GM18868 (cell line): ENCODE measurements around the gene POU2F1.

Experiments
- ATAC-seq: cut with Tn5 transposase; IDR thresholded peaks from one replicate; pipeline ENCODE4 v1.9.1; 2021; ENCODE audit warnings: mild to moderate bottlenecking, moderate library complexity; ENCODE audit not compliant: unreplicated experiment

POU2F1 gene

GRCh38 chr1:167457936-167458584 lies 237.4 kb downstream of the POU2F1 start:
- ATAC-seq = no peak

DNA sequence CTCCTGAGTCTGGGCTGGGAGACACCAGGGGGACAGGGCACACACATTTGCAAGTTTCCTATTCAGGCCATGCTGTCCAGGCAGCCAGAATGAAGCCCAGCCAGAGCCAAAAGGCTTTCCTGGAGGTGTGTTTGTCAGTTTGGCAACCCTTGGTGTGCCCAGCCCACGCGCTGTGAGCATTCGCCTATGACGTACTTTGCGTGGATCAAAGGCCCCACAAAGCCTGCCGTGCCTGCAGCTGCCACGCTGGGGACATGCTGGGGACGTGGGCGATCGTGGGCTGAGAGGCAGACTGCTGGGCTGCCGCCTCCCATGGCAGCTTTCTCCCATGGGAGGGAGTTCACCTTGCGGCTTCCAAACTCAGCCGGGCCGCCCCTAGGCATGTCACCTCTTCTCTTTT lies 240.2 kb downstream of the POU2F1 start:
- no peak for ATAC-seq

GRCh38 chr1:167462341-167462740 lies 241.7 kb downstream of the POU2F1 start:
- no peak for ATAC-seq

- no peak for ATAC-seq
These were observed 242.4 kb downstream of the POU2F1 start for GRCh38 chr1:167463080-167463479.

DNA sequence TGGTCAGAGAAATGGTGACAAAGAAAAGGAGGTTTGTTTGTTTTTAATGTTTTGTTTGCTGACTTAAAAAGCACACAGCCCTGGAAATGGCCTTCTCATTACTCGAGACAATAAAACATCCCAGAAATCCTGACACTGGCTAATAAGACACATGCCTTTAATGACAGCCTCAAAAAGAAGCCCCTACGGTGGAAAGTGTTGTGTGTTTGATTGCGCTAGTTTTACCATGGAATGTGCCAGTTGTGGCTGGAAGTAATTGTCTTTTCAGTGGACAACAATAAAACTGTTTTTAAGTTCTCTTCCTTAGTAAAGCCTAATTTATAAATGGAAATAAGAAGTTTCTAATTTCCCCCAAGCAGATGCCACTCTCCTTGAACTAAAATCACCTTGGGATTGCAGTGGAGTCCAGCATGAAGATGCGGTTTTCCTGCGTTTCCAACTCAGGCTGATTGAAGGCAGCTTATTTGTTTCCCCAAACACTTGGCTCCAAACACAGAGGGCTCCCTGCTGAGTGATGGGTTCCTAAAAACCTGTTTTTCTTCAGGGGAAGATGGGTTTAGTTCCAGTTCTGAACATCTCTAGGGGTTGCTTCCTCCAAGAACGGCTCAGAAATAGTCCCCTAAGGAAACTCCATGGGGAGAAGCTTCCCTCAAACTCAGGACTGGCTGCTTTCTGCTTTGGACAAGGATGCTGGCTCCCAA lies 243.3 kb downstream of the POU2F1 start:
- no peak for ATAC-seq

GRCh38 chr1:167465018-167465417 lies 244.3 kb downstream of the POU2F1 start:
- no peak for ATAC-seq

GRCh38 chr1:167465743-167466142 lies 245.1 kb downstream of the POU2F1 start:
- no peak for ATAC-seq

DNA sequence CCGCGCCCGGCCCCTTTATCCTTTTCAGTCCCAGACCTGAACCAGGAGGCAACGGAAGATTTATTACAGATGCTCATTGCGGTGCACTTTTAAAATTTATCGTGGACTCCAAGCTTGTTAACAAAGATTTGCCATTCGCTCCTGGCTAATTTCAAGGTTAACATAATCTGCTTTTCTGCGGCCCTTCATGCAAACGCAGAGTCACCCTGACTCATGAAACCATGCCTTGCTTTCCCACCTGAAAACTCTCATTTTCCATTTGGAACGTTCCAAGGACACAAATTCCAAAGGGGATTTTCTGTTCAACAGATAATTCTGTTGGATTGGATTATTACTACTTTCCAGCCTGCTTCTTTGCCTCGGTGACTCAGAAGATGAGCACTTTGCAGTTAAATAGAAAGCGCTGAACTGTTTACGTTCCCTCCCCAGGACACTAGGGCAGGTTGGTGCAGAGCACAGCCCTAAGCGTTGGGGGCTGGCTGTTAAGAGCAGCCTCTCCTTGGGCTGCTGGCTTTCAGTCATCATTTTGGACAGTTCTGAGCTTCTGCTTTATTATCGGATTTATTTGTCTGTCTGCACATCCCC lies 246.5 kb downstream of the POU2F1 start:
- ATAC-seq = no peak

DNA sequence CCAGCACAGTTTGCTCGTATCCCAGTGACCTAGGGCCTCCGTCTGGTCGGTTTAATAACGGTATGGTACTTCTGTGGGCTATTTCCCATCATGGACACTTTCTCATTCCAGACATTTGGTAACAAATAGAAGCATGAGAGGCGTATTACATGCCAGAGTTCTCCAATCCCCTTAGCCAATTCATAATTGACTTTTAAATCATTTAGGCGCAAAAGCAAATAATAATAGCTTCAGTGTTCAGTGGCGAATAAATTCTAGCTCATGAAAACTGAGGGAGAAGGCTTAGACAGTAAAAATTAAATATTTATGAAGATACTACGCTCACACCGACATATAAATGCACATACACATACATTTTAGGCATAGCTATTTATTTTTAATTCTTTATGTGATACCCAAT lies 247.1 kb downstream of the POU2F1 start:
- no peak for ATAC-seq

DNA sequence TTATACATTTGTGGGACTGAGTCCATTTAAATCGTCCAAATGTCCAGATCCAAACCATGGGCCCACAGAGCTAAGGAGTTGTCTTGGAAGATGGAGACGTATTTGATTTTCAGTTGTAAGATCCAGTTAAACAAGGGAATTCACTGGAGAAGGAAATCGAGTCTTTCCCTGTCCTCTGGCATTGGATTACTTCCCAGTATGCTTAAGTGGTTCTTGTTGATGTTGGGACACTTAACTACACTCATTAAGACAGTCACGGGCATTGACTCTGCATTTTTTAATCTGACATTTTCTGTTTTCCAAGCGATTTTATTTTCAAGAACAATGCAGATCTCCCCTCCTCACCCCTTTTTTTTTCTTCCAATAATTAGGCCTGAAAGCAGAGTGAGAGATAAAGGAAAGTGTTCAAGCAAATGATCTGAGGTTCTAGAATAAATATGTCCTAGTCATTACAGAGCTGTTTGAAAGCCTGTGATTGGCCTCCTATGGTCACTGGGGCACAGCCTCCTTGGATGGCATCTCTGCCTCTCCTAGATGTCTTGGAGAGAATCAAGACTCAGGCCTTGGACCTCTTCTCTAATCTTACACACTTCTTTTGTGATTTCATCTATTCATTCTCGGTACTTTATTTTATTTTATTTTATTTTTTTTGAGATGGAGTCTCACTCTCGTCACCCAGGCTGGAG lies 248.7 kb downstream of the POU2F1 start:
- ATAC-seq = no peak

GRCh38 chr1:167471568-167471967 lies 250.9 kb downstream of the POU2F1 start:
- no peak for ATAC-seq

DNA sequence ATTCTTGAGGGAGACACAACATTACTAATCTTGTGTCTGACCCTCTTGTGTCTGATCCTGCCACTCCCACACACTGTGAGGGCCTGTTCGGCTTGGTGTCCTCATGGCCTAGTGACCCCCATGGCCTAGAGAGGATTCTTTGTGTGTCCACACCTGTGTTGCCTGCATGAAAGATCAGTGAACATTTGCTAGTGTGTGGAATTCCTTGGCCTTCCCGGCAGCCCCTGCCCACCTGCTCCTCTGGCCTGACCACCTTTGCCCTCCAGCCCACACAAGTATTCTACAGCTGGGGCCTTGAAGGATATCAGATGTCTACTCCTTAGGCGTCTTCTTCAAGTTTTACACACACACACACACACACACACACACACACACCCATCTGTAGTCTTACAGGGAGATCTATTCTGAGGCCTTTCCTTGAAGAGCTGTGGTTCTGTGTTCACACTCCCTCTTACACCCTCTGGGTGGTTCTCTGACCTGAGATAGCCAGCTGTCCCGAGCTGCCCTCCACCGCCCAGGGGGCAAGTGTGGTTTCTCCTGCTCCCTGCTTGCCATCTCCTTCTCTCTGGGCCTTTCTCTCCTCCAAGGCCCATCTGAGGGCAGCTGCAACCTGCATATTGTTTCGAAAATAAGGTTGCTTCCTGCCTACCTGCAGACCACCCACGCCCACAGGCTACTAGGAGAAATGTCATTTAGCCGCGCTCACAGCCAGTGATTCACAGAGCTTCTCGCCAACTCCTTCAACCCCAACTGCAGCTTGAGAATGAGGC lies 252.3 kb downstream of the POU2F1 start:
- no peak for ATAC-seq

GRCh38 chr1:167473761-167474160 lies 253.1 kb downstream of the POU2F1 start:
- ATAC-seq = no peak

DNA sequence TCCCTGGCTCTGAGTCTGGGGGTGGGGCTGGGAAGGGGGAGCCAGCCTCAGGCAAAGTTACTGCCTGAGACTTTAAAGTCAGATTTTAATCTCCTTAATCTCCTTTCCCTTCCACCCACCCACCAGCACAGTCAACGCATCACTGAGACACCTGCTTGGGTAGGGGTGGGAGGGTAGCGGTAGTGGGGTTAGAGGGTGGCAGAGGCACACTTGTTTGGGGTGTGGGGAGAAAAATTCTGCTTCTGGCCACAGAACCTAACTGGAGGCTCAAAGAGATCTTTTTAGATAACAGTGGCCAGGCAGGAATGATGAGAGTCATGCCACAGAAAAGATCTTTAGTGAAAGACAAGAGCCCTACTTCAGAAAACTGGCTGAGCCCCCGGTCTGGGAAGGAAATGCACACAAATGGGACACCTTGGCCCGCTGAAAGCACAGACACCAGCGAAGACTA lies 253.5 kb downstream of the POU2F1 start:
- ATAC-seq = no peak

GRCh38 chr1:167476061-167476460 lies 255.4 kb downstream of the POU2F1 start:
- ATAC-seq = no peak
